ENCODE results near the gene DNAH12. TPM values are rescaled to one million over a fixed set of nuclear protein-coding genes. Genes with fewer than 3 reads are reported as not detected.
"Not testable (repeated sequence)": the region's sequence is repeated elsewhere in the genome, so short reads cannot be mapped to it uniquely, and the experiment has no call there.

The DNAH12 gene
- total RNA-seq, 1 experiment from 2014 or later = 0.02 TPM

- no peak for DNase-seq (ENCODE audit: low read depth)
Measured at GRCh38 chr3:57423335-57423734, 120.8 kb downstream of the DNAH12 start.

- DNase-seq (ENCODE audit: low read depth) = no peak
Measured at GRCh38 chr3:57421336-57421735, 122.8 kb downstream of the DNAH12 start.

GRCh38 chr3:57420001-57420400 is 124.1 kb downstream of the DNAH12 start:
- no peak for DNase-seq (ENCODE audit: low read depth)

- DNase-seq (ENCODE audit: low read depth) = no peak
Measured at GRCh38 chr3:57411715-57412114, 132.4 kb downstream of the DNAH12 start.

- DNase-seq (ENCODE audit: low read depth) = no peak
Measured at GRCh38 chr3:57409471-57409870, 134.7 kb downstream of the DNAH12 start.

- DNase-seq (ENCODE audit: low read depth) = no peak
Measured at GRCh38 chr3:57402675-57403074, 141.5 kb downstream of the DNAH12 start.

GRCh38 chr3:57397175-57398026 is 146.7 kb downstream of the DNAH12 start:
- peak; percentile 71 for DNase-seq (ENCODE audit: low read depth)

GRCh38 chr3:57393977-57394376 is 150.2 kb downstream of the DNAH12 start:
- no peak for DNase-seq (ENCODE audit: low read depth)

GRCh38 chr3:57391767-57392166 is 152.4 kb downstream of the DNAH12 start:
- no peak for DNase-seq (ENCODE audit: low read depth)

GRCh38 chr3:57389271-57389670 is 154.9 kb downstream of the DNAH12 start:
- no peak for DNase-seq (ENCODE audit: low read depth)

GRCh38 chr3:57386307-57386706 is 157.8 kb downstream of the DNAH12 start:
- DNase-seq (ENCODE audit: low read depth) = no peak

- no peak for DNase-seq (ENCODE audit: low read depth)
Measured at GRCh38 chr3:57385498-57385897, 158.6 kb downstream of the DNAH12 start.

GRCh38 chr3:57383838-57384237 is 160.3 kb downstream of the DNAH12 start:
- no peak for DNase-seq (ENCODE audit: low read depth)

GRCh38 chr3:57383406-57383805 is 160.7 kb downstream of the DNAH12 start:
- no peak for DNase-seq (ENCODE audit: low read depth)

- peak; percentile 45 for DNase-seq (ENCODE audit: low read depth)
Measured at GRCh38 chr3:57382933-57383332, 161.2 kb downstream of the DNAH12 start.

- DNase-seq (ENCODE audit: low read depth) = no peak
Measured at GRCh38 chr3:57370341-57370740, 173.8 kb downstream of the DNAH12 start.

- DNase-seq (ENCODE audit: low read depth) = not testable (repeated sequence)
Measured at GRCh38 chr3:57365089-57365488, 179.1 kb downstream of the DNAH12 start.

- not testable (repeated sequence) for DNase-seq (ENCODE audit: low read depth)
Measured at GRCh38 chr3:57356275-57356674, 187.9 kb downstream of the DNAH12 start.

GRCh38 chr3:57354768-57355167 is 189.4 kb downstream of the DNAH12 start:
- no peak for DNase-seq (ENCODE audit: low read depth)

- no peak for DNase-seq (ENCODE audit: low read depth)
Measured at GRCh38 chr3:57350271-57350670, 193.9 kb downstream of the DNAH12 start.

- not testable (repeated sequence) for DNase-seq (ENCODE audit: low read depth)
Measured at GRCh38 chr3:57339071-57339642, 205.0 kb downstream of the DNAH12 start.

- DNase-seq (ENCODE audit: low read depth) = not testable (repeated sequence)
Measured at GRCh38 chr3:57338272-57339070, 205.7 kb downstream of the DNAH12 start.
